Measurements from ENCODE around the gene DHDDS.

DNA sequence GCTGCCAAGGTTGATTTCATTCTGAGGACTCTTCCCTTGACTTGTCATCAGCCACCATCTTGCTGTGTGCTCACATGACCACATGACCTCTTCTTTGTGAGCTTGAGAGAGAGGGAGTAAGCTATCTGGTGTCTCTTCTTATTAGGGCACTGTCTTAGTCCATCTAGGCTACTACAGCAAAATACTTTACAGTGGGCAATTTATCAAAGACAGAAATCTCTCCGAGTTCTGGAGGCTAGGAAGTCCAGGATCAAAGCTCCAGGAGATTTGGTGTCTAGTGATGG is 85.6 kb downstream of the DHDDS start:
- TF ChIP-seq ZC3H13 (CRISPR knock-in tag; IDR thresholded peaks at IDR 0.05) (no peak), ZFX (CRISPR knock-in tag; IDR thresholded peaks at IDR 0.05; ENCODE audit: low read depth) (no peak), MIXL1 (CRISPR knock-in tag; IDR thresholded peaks at IDR 0.05) (no peak), MYNN (CRISPR knock-in tag; IDR thresholded peaks at IDR 0.05; ENCODE audit: low read depth) (no peak), KDM4B (CRISPR knock-in tag; IDR thresholded peaks at IDR 0.05) (no peak), RAD21 (CRISPR knock-in tag; IDR thresholded peaks at IDR 0.05) (no peak), ATF6 (CRISPR knock-in tag; conservative IDR thresholded peaks at IDR 0.05) (no peak)
- TF ChIP-seq, protein P1, sequence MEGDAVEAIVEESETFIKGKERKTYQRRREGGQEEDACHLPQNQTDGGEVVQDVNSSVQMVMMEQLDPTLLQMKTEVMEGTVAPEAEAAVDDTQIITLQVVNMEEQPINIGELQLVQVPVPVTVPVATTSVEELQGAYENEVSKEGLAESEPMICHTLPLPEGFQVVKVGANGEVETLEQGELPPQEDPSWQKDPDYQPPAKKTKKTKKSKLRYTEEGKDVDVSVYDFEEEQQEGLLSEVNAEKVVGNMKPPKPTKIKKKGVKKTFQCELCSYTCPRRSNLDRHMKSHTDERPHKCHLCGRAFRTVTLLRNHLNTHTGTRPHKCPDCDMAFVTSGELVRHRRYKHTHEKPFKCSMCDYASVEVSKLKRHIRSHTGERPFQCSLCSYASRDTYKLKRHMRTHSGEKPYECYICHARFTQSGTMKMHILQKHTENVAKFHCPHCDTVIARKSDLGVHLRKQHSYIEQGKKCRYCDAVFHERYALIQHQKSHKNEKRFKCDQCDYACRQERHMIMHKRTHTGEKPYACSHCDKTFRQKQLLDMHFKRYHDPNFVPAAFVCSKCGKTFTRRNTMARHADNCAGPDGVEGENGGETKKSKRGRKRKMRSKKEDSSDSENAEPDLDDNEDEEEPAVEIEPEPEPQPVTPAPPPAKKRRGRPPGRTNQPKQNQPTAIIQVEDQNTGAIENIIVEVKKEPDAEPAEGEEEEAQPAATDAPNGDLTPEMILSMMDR (CRISPR knock-in tag; IDR thresholded peaks at IDR 0.05) = no peak
- TF ChIP-seq, protein P2, sequence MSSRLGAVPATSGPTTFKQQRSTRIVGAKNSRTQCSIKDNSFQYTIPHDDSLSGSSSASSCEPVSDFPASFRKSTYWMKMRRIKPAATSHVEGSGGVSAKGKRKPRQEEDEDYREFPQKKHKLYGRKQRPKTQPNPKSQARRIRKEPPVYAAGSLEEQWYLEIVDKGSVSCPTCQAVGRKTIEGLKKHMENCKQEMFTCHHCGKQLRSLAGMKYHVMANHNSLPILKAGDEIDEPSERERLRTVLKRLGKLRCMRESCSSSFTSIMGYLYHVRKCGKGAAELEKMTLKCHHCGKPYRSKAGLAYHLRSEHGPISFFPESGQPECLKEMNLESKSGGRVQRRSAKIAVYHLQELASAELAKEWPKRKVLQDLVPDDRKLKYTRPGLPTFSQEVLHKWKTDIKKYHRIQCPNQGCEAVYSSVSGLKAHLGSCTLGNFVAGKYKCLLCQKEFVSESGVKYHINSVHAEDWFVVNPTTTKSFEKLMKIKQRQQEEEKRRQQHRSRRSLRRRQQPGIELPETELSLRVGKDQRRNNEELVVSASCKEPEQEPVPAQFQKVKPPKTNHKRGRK (CRISPR knock-in tag; IDR thresholded peaks at IDR 0.05) = no peak
